HG03432 (cell line): ENCODE measurements around the gene PEX6.
"Not testable (repeated sequence)": the region's sequence is repeated elsewhere in the genome, so short reads cannot be mapped to it uniquely, and the experiment has no call there.

ENCODE experiments used
- ATAC-seq: cut with Tn5 transposase; IDR thresholded peaks from one replicate; pipeline ENCODE4 v1.9.1; 2021; ENCODE audit warnings: mild to moderate bottlenecking, moderate library complexity; ENCODE audit not compliant: unreplicated experiment

The PEX6 gene

GRCh38 chr6:42966571-42966970 lies 12.4 kb downstream of the PEX6 start:
- ATAC-seq = no peak

- no peak for ATAC-seq
These were observed 15.0 kb downstream of the PEX6 start for GRCh38 chr6:42963855-42964605.

- ATAC-seq = no peak
These were observed 15.7 kb downstream of the PEX6 start for GRCh38 chr6:42963179-42963854.

- ATAC-seq = no peak
These were observed 16.3 kb downstream of the PEX6 start for GRCh38 chr6:42962502-42963178.

- ATAC-seq = no peak
These were observed 16.9 kb downstream of the PEX6 start for GRCh38 chr6:42962096-42962495.

GRCh38 chr6:42961020-42961470 lies 17.9 kb downstream of the PEX6 start:
- ATAC-seq = no peak

- ATAC-seq = no peak
These were observed 18.6 kb downstream of the PEX6 start, which contains the start of gene GNMT for GRCh38 chr6:42960243-42961019. TSS of gene GNMT (plus strand) at chr6:42960754. CDS start at chr6:42960768, 14 bp downstream.

GRCh38 chr6:42959917-42960242 lies 19.1 kb downstream of the PEX6 start:
- no peak for ATAC-seq

GRCh38 chr6:42958125-42958524 lies 20.9 kb downstream of the PEX6 start:
- no peak for ATAC-seq

GRCh38 chr6:42954405-42954804 lies 24.6 kb downstream of the PEX6 start:
- not testable (repeated sequence) for ATAC-seq

- no peak for ATAC-seq
These were observed 26.6 kb downstream of the PEX6 start for GRCh38 chr6:42952389-42952788.

- ATAC-seq = no peak
These were observed 31.0 kb downstream of the PEX6 start for GRCh38 chr6:42947950-42948349.

GRCh38 chr6:42942444-42942843 lies 36.5 kb downstream of the PEX6 start:
- ATAC-seq = no peak

- ATAC-seq = not testable (repeated sequence)
These were observed 37.6 kb downstream of the PEX6 start for GRCh38 chr6:42941356-42941755.

GRCh38 chr6:42940493-42941045 lies 38.4 kb downstream of the PEX6 start:
- no peak for ATAC-seq

GRCh38 chr6:42939810-42940167 lies 39.2 kb downstream of the PEX6 start:
- no peak for ATAC-seq

GRCh38 chr6:42938987-42939809 lies 39.8 kb downstream of the PEX6 start:
- ATAC-seq = no peak

GRCh38 chr6:42938428-42938796 lies 40.6 kb downstream of the PEX6 start:
- ATAC-seq = no peak

GRCh38 chr6:42937548-42938427 lies 41.2 kb downstream of the PEX6 start:
- no peak for ATAC-seq
